Activated CD4-positive, alpha-beta T cell treated with anti-CD3 and anti-CD28 coated beads, Interleukin-2, amount 50 U/mL, for 4 hours (primary cell): Measurements from ENCODE around the gene IRS1.

ENCODE experiments used
- DNase-seq, 2 experiments: peaks; one replicate each; pipeline ENCODE4 v3.0.0-alpha.2; 2020

IRS1 gene

GRCh38 chr2:226754821-226755604 lies 44.6 kb downstream of the IRS1 start:
- DNase-seq, result no peak

- DNase-seq, result no peak
These were observed 46.7 kb downstream of the IRS1 start for GRCh38 chr2:226752887-226753286.

DNA sequence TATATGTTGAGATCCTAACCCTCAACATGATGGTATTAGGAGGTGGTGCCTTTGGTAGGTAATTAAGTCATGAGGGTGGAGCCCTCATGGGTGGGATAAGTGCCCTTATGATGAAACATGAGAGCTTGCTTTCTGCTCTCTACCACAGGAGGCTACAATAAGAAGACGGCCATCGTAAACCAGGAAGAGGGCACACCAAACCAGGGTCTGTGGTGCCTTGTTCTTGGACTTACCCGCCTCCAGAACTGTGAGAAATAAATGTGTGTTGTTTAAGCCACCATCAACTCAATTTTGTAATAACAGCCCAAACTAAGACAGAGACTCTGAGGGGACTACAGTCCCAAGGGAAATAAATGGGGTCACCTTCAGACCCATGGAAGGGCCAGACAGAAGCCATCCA lies 52.3 kb downstream of the IRS1 start:
- no peak for DNase-seq

GRCh38 chr2:226746196-226746800 lies 53.3 kb downstream of the IRS1 start:
- no peak for DNase-seq

DNA sequence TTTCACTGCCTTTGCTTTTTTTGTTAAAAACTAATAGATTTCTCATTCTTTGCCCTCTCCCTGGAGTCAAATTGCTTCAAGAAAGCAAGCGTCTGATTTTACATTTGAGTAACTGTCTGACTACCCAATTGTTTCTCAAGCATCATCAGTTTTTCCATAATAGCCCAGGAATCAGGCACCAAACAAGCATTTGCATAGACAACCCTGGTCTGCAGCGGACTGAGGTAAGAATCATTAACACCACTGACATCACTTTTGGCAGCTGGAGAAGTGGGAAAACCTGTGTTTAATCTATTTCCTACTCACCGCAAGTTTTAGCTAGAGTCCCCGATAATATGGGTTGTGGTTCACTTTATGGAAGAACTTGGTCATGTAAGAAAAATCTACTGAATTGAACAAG lies 55.7 kb downstream of the IRS1 start:
- no peak for DNase-seq

DNA sequence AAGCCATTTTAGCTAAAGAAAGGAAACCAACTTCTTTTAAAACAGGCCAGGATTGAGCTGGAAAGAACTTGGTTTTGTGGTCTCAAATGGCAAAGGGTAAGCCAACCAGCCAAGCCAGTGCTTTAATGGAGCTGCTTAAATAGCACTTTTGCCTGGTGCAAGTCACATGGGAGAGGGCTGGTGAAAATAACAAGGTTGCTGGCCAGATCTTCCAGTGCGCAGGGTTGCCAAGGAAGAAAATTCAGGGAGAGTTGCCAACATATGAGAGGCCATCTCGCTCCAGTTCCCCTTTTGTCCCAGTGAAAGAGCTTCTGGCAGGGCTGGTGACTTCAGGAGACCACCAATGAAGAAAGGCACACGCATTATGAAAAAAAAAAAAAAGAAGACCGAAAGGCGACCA lies 57.3 kb downstream of the IRS1 start:
- no peak for DNase-seq

DNA sequence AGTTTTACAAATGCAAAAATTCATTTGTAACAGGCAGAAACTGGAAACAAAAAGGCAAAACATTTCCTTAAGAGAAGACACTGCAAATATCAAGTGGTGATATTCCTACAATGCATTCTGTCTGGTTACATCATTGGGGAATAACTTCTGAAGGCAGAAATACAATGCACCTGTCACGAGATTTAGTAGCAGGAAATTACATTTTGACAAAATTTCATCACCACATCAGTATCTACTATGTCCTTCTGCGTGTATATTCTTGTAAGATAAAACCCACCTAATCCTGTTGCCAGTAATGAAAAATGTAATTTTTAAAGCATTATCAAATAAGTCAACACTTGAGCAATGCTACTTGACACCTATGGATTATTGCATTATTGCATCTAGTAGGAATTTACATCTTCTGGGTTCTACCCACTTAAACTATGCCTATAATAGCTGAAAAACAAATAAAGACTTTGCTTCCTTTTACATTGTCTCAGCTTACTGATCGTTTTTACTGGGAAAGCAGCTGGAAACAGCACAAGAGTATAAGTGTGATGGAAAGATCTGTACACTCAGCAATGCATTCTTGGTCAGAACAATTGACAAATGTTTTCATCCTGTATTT lies 59.5 kb downstream of the IRS1 start:
- DNase-seq, result no peak

GRCh38 chr2:226739545-226740030 lies 60.0 kb downstream of the IRS1 start:
- DNase-seq, result no peak

DNA sequence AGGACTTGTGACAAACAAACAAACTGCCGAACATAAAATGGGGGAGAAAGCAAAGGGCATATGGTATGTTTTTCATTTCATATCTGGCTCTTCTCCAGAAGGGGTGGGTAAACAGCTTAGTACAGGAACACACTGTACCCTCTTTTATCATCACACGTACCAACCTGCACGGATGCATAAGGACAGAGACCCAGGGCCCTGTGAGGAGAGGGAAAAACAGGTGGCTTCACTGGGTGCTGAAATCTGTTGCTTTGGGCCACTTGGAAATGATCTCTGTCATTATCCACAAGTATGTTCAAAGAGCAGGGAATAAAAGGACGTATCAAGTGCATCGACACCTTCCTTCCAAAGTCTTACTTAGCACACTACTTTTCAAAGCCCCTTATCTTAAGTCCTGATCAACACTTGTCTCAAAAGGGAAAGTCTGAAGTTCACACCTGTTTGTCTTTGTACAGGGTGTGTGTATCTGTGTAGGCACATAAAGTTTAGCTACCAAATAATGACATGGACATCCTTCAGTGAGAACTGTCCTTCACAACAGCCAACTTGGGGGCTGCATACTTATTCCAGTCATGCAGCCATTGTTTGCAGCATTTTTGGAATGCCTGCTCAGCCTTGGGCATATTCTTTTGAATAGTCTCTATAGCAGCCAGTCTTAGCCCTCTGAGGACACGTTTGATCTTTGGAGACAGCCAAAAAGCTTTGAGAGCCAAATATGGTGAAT lies 60.6 kb downstream of the IRS1 start:
- no peak for DNase-seq

DNA sequence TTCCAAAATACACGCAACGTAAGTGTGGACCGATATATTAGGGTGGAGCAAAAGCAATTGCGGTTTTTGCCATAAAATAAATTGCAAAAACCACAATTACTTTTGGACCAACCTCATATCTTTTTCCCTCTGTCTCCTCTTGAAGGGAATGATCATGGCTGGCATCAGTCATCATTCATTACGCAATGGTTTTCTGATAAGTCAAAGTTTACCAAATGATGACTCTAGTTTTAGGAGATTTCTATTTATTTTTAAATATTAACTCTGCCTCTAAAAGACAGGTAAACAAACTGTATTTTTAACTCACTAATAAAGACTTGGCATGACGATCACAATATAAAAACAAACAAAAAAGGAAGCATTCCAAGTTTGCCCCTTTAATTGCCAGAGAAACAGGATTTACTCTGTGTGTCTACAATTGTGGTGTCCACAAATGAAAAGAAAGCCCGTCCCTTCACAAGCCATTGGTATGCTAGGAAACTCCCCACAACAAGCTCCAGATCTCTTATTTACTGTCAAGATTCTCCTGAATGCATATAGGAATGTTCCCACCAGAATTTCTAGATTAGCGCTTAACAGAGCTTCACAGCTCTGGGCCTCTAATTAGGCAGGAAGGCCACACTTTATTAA lies 61.3 kb downstream of the IRS1 start:
- DNase-seq, result no peak

- no peak for DNase-seq
These were observed 63.2 kb downstream of the IRS1 start for GRCh38 chr2:226736382-226736781.

GRCh38 chr2:226733927-226734564 lies 65.6 kb downstream of the IRS1 start:
- no peak for DNase-seq

GRCh38 chr2:226733189-226733858 lies 66.3 kb downstream of the IRS1 start:
- DNase-seq, result no peak

- no peak for DNase-seq
These were observed 67.0 kb downstream of the IRS1 start for GRCh38 chr2:226732478-226733188.

DNA sequence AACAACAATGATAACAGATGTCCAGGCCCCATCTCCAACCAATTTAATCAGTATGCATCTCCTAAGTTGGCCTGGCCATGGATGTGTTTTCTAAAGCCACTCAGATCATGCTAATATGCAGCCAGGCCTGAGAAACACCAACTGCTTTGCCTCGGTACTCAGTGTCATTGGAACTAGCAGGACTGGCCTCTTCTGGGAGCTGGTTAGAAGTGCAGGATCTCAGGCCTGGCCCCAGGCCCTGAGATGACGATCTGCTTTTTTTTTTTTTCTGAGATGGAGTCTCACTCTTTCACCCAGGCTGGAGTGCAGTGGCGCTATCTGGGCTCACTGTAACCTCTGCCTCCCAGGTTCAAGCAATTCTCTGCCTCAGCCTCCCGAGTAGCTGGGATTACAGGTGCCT lies 69.1 kb downstream of the IRS1 start:
- no peak for DNase-seq

- no peak for DNase-seq
These were observed 70.6 kb downstream of the IRS1 start for GRCh38 chr2:226728996-226729395.

DNA sequence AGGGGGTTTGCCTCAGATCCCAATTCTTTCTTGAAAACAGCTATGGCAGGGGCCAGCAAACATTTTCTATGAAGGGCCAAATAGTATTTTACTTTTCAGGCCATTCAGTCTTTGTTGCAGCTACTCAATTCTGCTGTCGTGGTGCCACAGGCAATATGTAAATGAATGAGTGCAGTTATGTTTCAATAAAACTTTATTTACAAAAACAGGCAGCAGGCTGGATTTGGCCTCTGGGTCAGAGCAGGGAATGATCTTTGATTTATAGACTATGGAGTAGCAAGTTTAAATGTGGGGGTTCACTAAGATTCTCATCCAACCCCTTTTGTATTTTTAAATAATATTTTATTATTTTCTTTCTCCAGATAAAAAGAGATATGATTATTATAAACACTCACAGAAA lies 72.4 kb downstream of the IRS1 start:
- DNase-seq, result no peak

- no peak for DNase-seq
These were observed 73.1 kb downstream of the IRS1 start for GRCh38 chr2:226726546-226726945.

GRCh38 chr2:226725126-226725860 lies 74.3 kb downstream of the IRS1 start:
- no peak for DNase-seq

DNA sequence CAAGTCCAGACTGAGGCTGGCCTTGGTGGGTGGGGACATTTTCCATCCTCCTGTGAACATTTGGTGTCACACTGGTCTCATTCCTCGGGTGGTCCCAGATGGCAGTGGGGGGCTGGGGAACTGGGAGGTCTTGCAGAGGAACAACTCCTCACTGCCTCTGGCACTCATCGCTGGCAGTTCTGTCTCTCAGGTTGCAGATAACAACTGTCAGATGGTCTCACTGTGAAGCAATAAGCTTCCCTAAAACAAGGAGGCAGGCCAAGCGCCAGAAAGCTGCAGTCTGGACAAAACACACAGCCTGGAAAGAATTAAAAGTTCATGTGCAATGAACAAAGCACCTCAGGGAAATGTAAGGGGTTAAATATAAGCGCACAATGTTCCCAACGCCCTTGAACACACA lies 78.1 kb downstream of the IRS1 start:
- DNase-seq, result no peak

- no peak for DNase-seq
These were observed 78.7 kb downstream of the IRS1 start for GRCh38 chr2:226720948-226721347.
